Prostate gland (tissue), 2 donors: ENCODE data around the gene ARRB1. TPM values are rescaled to one million over a fixed set of nuclear protein-coding genes. Genes with fewer than 3 reads are reported as not detected.
A peak's percentile ranks its signal among the peaks of the same experiment; 100 is the strongest.

Experiments
- DNase-seq: peaks from one replicate; pipeline ENCODE4 v3.0.0-alpha.2; 2019; ENCODE audit warnings: low spot score
- H3K27ac ChIP-seq, 2 donors: fragments of 200-600 bp; sonication (generic); 2 replicates each; pipeline ENCODE4 v1.5.1; 2017 to 2019
- H3K27me3 ChIP-seq: fragments of 200-600 bp; sonication (generic); replicated peaks from 2 replicates; pipeline ENCODE4 v1.5.1; 2019; ENCODE audit not compliant: insufficient read depth
- H3K36me3 ChIP-seq, 2 donors: fragments of 200-600 bp; sonication (generic); 1 replicate in 1 of 2; 2 replicates in 1 of 2; pipeline versions ENCODE4 v1.5.1 to v1.8.1; 2017 to 2019
- H3K4me1 ChIP-seq: fragments of 200-600 bp; sonication (generic); replicated peaks from 2 replicates; pipeline ENCODE4 v1.5.1; 2019
- H3K4me3 ChIP-seq, 2 donors: fragments of 200-600 bp; sonication (generic); 2 replicates each; pipeline ENCODE4 v1.5.1; 2017 to 2019
- H3K9me3 ChIP-seq: fragments of 200-600 bp; sonication (generic); 2 replicates; pipeline ENCODE4 v1.5.1; 2017
- POLR2A ChIP-seq: fragments of 450-650 bp; IDR thresholded peaks from one replicate; pipeline ENCODE4 v1.6.1; 2016; ENCODE audit warnings: antibody characterized with exemption, mild to moderate bottlenecking
- POLR2AphosphoS5 ChIP-seq: sonication (generic); formaldehyde crosslinking; IDR thresholded peaks from one replicate; pipeline ENCODE4 v1.6.1; 2017; ENCODE audit warnings: antibody characterized with exemption
- whole genome bisulfite sequencing: methylation state at CpG from one replicate; pipeline ENCODE4 v1.1.5; 2018; 5-methylcytosine and 5-hydroxymethylcytosine counted together
- intact Hi-C: fragments of 100-400 bp; cut with DNase I; formaldehyde crosslinking; loops from one replicate; pipeline ENCODE4 v1.14.2; 2022
- total RNA-seq, 2 donors: library from RNA; depleted of rRNA; stranded (reverse); fragments of >200 nt; gene quantifications; one replicate each; pipeline ENCODE4 v1.1.0, GENCODE V29; 2016
- TF ChIP-seq, protein P1 (sequence below), 4 experiments: fragments of 200-600 bp in 2 of 4; fragments of 450-650 bp in 2 of 4; sonication (generic) in 2 of 4; IDR thresholded peaks; 1 replicate in 3 of 4; 2 replicates in 1 of 4; pipeline ENCODE4 v1.5.1; 2016 to 2019; ENCODE audit warnings: antibody characterized with exemption in 4 of 4, mild to moderate bottlenecking in 2 of 4, moderate library complexity in 2 of 4

ARRB1 gene
- total RNA-seq, 2 donors from 2014 or later: 31.9 to 64.7 TPM

- intact Hi-C loops: no loop called here
- no peak overlapping the region for H3K27ac ChIP-seq
- no peaks in the 10 kb centered on the region for H3K36me3 ChIP-seq
- TF ChIP-seq POLR2AphosphoS5: no peak
- TF ChIP-seq, protein P1, sequence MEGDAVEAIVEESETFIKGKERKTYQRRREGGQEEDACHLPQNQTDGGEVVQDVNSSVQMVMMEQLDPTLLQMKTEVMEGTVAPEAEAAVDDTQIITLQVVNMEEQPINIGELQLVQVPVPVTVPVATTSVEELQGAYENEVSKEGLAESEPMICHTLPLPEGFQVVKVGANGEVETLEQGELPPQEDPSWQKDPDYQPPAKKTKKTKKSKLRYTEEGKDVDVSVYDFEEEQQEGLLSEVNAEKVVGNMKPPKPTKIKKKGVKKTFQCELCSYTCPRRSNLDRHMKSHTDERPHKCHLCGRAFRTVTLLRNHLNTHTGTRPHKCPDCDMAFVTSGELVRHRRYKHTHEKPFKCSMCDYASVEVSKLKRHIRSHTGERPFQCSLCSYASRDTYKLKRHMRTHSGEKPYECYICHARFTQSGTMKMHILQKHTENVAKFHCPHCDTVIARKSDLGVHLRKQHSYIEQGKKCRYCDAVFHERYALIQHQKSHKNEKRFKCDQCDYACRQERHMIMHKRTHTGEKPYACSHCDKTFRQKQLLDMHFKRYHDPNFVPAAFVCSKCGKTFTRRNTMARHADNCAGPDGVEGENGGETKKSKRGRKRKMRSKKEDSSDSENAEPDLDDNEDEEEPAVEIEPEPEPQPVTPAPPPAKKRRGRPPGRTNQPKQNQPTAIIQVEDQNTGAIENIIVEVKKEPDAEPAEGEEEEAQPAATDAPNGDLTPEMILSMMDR (IDR thresholded peaks at IDR 0.05): no peak
- TF ChIP-seq POLR2A: no peak
- no peak overlapping the region for H3K4me3 ChIP-seq
- H3K4me1 ChIP-seq: peaks cover 23% of the 10 kb centered on the region
- WGBS: 85% methylated on average over 12 of the region's 12 CpGs
- DNase-seq: no peak
- no peaks in the 10 kb centered on the region for H3K9me3 ChIP-seq
- H3K27me3 ChIP-seq: no peaks in the 10 kb centered on the region
Observed at GRCh38 chr11:75324189-75324588, 27.3 kb downstream of the ARRB1 start.

DNA sequence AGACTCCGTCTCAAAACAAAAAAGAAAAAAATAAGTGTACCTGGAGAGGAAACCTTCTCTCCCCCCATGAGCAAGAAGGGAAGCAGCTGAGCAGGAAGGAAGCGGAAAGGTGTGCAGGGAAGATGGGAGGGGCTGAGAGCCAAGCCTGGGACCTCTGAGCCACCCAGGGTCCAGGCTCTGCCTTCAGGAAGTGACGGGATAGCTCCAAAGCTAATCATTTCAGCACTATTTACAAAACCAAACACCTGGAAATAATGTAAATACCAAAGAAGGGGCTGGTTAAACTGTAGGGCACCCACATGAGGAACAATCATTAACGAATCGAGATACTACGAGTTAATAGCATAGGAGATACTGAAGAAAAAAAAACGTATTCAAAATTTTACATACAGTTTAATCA, 27.9 kb downstream of the ARRB1 start:
- H3K9me3 ChIP-seq: no peaks in the 10 kb centered on the region
- 55% methylated on average over 7 of the region's 7 CpGs for WGBS
- H3K4me1 ChIP-seq: peaks cover 20% of the 10 kb centered on the region
- H3K27me3 ChIP-seq: no peaks in the 10 kb centered on the region
- no peak overlapping the region for H3K4me3 ChIP-seq
- no peak for TF ChIP-seq POLR2A
- TF ChIP-seq, protein P1 (IDR thresholded peaks at IDR 0.05): no peak
- no peak for TF ChIP-seq POLR2AphosphoS5
- intact Hi-C loops: no loop called here
- H3K36me3 ChIP-seq: no peaks in the 10 kb centered on the region
- no peak for DNase-seq
- no peak overlapping the region for H3K27ac ChIP-seq

GRCh38 chr11:75320643-75321042, 30.8 kb downstream of the ARRB1 start:
- no peak for DNase-seq
- intact Hi-C loops: no loop called here
- Histone ChIP-seq H3K36me3 (no peaks in the 10 kb centered on the region), H3K4me3 (no peak overlapping the region), H3K4me1 (peaks cover 10% of the 10 kb centered on the region), H3K27ac (peak overlapping the region in 1 of 2 donors; percentile 20), H3K9me3 (no peaks in the 10 kb centered on the region), H3K27me3 (no peaks in the 10 kb centered on the region)
- TF ChIP-seq, protein P1 (IDR thresholded peaks at IDR 0.05): no peak
- TF ChIP-seq POLR2AphosphoS5 (no peak), POLR2A (no peak)
- 89% methylated on average over 5 of the region's 5 CpGs for WGBS

- Histone ChIP-seq H3K9me3 (no peaks in the 10 kb centered on the region), H3K36me3 (no peaks in the 10 kb centered on the region), H3K4me1 (peaks cover 10% of the 10 kb centered on the region), H3K27me3 (no peaks in the 10 kb centered on the region), H3K4me3 (no peak overlapping the region), H3K27ac (peak overlapping the region in 1 of 2 donors; percentile 20)
- DNase-seq: no peak
- no peak for TF ChIP-seq POLR2A
- no peak for TF ChIP-seq POLR2AphosphoS5
- TF ChIP-seq, protein P1 (IDR thresholded peaks at IDR 0.05): no peak
- WGBS: 50% methylated on average over 6 of the region's 6 CpGs
- intact Hi-C loops: no loop called here
Observed at GRCh38 chr11:75320046-75320618, 31.3 kb downstream of the ARRB1 start.
